Skeletal muscle cell (primary cell): ENCODE results near the gene PCBP3.

Source experiments
- DNase-seq: peaks from one replicate; pipeline ENCODE4 v3.0.0-alpha.2; 2010; ENCODE audit warnings: low read depth
- H3K4me3 ChIP-seq: 2 replicates; pipeline ENCODE4 v1.5.1; 2011; ENCODE audit warnings: low read depth, mild to moderate bottlenecking, control low read depth, low read length, moderate library complexity

PCBP3 gene

GRCh38 chr21:45740088-45740440 is 96.5 kb downstream of the PCBP3 start:
- H3K4me3 ChIP-seq = no peak overlapping the region
- DNase-seq = no peak

GRCh38 chr21:45740491-45741357 is 97.2 kb downstream of the PCBP3 start:
- no peak for DNase-seq
- H3K4me3 ChIP-seq = no peak overlapping the region

DNA sequence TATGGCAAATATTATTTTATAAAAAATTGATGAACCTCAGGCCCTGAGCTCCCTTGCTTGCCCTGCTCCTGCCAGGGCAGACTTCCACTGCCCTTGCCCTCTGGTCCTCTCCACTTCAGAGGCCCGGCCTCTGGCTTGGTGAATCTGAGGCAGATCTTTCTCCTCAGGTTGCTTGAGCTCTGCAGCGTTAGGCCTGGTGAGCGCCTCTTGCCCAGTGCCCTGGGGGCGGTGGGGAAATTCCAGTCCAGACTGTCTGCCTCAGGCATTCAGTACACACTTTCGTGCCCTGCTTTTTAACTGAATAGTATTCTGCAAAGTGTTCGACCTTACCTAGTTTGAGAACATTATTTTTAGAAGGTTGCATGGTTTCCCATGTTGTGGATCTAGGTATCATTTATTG is 98.2 kb downstream of the PCBP3 start:
- no peak overlapping the region for H3K4me3 ChIP-seq
- no peak for DNase-seq

- DNase-seq = no peak
- H3K4me3 ChIP-seq = no peak overlapping the region
Observed at GRCh38 chr21:45742247-45742646, 98.7 kb downstream of the PCBP3 start.

DNA sequence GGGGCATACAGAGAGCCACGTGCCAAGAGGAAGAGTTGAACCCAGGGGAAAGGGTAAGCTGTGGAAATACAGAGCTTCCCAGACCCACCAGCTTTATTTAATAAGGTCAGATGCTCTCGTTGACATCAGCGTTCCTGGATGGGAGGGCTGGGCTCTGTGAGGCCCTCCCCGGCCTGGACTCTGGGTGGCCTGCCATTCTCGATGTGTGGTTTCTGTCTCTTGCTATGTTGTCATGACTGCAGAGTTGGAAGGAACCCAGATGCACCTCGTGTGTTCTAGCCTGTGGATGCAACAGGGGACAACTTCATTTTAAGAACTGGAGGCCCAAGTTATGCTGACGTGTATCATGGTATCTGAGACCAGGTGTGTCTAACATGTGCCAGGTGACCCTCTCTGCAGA is 101.7 kb downstream of the PCBP3 start:
- no peak overlapping the region for H3K4me3 ChIP-seq
- no peak for DNase-seq

- no peak for DNase-seq
- H3K4me3 ChIP-seq = no peak overlapping the region
Observed at GRCh38 chr21:45747233-45747766, 103.8 kb downstream of the PCBP3 start.

DNA sequence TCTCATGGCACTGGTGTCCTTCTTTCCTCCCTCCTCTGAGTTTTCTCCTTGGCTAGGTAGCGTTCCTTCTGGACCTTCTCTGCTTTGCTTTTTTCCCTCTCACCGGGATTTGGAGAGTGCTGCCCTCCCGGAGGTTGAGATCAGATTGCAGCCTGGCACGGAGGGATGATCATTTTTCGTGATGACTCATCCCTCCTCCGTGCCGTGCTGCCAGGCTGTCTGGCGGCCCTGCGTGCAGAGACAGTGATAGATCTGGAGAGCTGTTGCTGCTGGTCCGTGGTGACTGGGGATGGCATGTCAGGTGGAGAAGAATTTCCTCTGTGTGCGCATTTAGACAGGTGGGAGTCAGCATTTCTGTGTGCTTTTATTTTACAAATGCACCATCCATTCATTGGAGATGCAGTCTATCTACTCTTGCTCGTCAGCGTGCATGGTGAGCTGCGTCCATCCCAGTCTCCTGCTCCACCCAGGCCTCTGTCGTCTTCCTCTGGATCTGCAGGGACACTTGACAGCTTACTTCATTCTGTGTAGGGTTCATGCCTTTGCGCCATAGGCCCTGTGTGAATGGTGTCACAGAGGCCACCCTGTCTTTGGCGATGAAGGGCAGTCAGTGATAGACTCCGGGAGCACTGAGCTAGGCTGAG is 104.4 kb downstream of the PCBP3 start:
- peak; percentile 40 for DNase-seq
- H3K4me3 ChIP-seq = no peak overlapping the region

DNA sequence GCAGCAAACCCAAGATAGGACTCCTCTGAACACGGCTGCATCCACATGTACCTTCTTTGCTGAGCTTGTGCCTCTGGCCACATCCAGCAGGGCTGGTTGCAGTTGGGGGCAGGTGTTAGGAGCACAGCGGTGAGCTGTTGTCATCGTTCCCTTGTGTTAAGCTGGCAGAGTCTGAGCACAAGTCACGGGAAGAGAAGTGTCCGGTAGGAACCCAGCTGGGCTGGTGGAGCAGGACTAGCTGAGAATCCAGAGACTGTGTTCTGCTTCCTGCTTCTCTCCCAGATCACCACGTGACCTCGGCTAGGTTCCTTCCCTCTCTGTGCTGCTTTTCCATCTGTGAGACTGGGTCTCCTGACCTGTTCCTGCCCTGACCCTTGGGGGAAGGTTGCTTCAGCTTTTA is 105.1 kb downstream of the PCBP3 start:
- DNase-seq = no peak

DNA sequence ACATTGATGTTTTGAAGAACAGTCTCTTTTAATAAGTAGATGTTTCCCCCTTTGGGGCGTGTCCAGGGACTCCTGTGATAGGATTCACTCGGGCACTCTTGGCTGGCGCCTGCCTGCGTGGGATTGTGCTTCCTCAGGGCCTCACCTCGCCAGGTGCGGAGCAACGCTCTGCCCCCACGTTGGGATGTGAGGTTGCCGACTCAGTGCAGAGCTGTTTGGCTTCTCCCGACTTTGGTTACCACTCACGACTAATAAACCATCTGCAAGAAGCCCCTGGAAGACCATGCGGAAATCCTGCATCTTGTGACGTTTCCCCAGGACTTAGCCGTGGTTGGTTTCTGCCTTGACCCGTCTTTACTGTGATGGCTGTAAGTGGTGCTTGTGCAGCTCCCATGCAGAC is 106.4 kb downstream of the PCBP3 start:
- H3K4me3 ChIP-seq = no peak overlapping the region
- no peak for DNase-seq

More for the DNA sequence above, 105.1 kb downstream of the PCBP3 start:
- H3K4me3 ChIP-seq = no peak overlapping the region

DNA sequence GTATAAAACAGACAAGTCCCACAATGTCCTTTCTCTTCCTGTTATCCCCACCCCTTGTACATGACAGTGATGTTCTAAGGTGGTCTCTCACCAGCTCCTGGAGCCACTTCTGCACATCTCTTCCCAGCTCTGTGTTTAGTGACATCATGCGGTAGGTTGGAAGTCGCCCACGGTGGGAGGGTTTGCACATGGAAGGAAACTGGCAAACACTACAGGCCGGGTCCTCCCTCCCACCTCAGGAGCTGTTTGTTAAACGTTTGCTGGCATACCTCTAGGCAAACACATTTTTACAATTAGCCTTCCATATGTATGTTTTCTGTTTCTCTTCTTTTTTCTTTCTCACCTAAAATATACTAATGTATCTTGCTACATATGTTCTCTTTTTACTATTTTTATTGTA is 107.4 kb downstream of the PCBP3 start:
- no peak for DNase-seq
- H3K4me3 ChIP-seq = no peak overlapping the region

DNA sequence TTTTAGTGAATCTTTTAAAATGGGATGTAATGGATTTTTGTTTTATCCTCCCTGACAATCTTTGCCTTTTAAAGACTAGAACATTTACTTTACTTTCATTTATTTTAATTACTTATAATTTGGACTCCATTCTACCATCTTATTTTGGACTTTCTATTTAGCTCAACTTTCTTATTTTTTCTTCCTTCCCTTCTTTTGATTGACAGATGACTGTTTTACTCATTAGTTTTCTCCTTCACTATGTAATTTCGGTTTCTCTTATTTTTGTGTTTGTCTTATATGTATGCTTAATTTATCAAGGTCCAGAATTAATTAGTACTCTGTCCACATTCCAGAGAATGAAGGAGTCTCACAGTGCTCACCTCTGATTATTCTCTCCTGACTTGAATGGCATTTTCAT is 109.9 kb downstream of the PCBP3 start:
- H3K4me3 ChIP-seq = no peak overlapping the region
- DNase-seq = no peak

DNA sequence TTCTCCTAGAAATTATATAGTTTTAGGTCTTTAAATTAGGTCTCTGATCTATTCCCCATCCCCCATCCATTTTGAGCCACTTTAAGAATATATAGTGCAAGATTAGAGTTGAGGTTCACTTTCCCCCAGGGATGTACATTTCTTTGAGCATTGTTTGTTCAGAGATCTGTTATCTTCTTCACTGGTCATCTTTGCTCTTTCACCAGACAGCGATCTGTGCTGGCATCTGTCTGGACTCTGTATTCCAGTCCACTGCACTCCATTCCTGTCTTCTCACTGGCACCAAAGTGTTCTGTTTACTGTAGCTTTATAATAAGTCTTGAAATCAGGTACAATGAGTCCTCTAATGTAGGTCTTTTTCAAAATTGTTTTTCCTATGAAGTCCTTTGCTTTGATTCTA is 112.5 kb downstream of the PCBP3 start:
- no peak for DNase-seq
- no peak overlapping the region for H3K4me3 ChIP-seq

DNA sequence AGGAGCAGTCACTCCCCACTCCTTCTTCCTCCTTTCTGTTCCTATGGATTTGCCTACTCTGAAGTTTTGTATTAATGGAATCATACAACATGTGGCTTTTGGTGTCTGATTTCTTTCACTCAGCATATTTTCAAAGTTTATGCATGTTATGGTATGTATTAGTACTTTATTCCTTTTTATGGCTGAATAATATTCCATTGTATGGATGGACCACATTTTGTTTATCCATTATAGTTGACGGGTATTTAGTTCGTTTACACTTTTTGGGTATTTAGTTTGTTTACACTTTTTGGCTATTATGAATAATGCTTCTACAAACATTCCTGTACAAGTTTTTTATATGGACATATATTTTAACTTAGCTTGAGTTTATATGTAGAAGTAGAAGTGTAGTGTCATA is 113.1 kb downstream of the PCBP3 start:
- no peak overlapping the region for H3K4me3 ChIP-seq
- DNase-seq = no peak

- no peak overlapping the region for H3K4me3 ChIP-seq
- no peak for DNase-seq
Observed at GRCh38 chr21:45761704-45762103, 118.2 kb downstream of the PCBP3 start.

- no peak overlapping the region for H3K4me3 ChIP-seq
- DNase-seq = no peak
Observed at GRCh38 chr21:45763074-45763473, 119.5 kb downstream of the PCBP3 start.

DNA sequence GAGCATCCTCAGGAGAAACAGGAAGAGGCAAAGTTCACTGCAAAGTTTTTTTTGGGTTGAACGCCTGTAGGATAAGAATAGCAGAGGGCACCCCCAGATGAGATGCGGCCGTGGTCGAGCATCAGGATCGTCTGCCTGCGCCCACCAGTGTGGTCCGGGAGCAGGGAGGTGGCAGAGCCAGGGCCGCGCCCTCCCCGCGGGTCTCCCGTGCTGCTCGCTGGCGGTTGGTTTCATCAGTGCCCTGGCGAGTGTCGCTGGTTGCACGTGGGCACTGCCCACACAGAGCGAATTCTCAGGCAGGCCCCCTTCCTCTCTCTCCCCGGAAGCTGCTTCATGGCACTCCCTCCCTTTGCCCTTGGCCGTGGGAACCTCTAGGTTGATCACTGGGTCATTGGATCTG is 120.0 kb downstream of the PCBP3 start:
- DNase-seq = no peak
- H3K4me3 ChIP-seq = no peak overlapping the region

DNA sequence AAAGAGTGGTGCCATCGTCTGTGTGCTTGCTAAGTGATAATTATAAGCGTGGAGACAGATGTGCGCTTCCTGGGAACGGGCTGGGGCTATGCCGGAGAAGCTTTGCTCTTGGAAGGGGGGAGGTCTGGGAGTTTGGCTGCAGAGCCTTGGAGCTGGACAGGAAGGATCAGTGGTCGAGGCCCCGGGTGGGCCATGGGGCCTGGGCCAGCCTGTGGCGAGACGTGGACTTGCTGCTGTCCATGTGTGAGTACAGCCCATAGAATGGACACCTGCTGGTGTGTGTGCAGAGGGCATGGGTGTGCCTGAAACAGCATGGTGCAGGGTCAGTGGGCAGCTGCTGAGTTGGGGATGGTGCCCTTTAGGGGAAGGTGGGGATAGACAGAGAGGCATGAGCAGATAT is 121.3 kb downstream of the PCBP3 start:
- DNase-seq = no peak
- no peak overlapping the region for H3K4me3 ChIP-seq

DNA sequence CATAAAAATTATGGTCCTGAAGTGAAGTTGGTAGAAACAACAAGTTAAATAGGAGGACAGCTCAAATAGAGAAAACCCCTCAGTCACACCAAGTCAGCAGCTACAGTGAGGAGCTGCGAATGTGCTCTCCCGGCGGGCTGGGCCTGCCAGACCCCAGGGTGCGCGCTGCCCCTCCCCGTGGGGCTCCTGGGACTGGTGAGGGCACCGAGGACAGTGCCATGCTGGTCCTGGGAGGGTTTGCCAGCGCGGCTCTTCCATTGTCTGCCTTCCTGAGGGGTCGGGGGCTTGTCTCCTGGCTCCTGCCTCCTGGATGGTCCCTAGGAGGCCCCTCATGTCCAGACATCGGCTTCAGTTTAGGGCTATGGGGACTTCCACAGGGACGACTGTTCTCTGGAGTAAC is 121.8 kb downstream of the PCBP3 start:
- no peak for DNase-seq
- H3K4me3 ChIP-seq = no peak overlapping the region

DNA sequence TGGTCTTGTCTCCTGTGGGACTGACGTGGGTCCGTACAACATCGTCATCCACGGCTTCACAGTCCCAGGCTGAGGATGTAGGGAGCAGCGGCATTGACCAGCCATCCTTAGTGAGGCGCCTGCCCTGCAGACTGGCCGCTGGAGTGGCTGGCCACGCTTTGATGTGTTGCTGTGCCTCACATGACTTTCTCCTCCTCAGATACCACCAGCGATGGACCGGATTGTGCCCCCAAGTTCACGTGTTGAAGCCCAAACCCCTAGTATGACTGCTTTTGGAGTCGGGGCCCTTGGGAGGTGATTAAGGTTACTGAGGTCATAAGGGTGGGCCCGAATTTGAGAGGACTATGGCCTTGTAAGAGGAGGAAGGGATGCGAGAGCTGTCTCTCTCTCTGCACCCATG is 122.5 kb downstream of the PCBP3 start:
- H3K4me3 ChIP-seq = no peak overlapping the region
- no peak for DNase-seq

- no peak for DNase-seq
- H3K4me3 ChIP-seq = no peak overlapping the region
Observed at GRCh38 chr21:45766501-45766900, 123.0 kb downstream of the PCBP3 start.
